SJSA1 (cell line): ENCODE measurements around the gene TXNDC16. TPM values are rescaled to one million over a fixed set of nuclear protein-coding genes. Genes with fewer than 3 reads are reported as not detected.
"Not testable (repeated sequence)": the region's sequence is repeated elsewhere in the genome, so short reads cannot be mapped to it uniquely, and the experiment has no call there.

Source experiments
- DNase-seq, 2 experiments: peaks; one replicate each; pipeline ENCODE4 v3.0.0-alpha.2; 2015 to 2020; ENCODE audit warnings: low spot score in 2 of 2, low read depth in 1 of 2
- H3K27ac ChIP-seq: fragments of 250-450 bp; sonication (Bioruptor Pico); 2 replicates; pipeline ENCODE4 v1.5.1; 2020; ENCODE audit warnings: mild to moderate bottlenecking, moderate library complexity
- H3K27me3 ChIP-seq: fragments of 250-450 bp; sonication (Bioruptor Pico); replicated peaks from 2 replicates; pipeline ENCODE4 v1.5.1; 2020; ENCODE audit warnings: mild to moderate bottlenecking, moderate library complexity
- H3K36me3 ChIP-seq: fragments of 250-450 bp; sonication (Bioruptor Pico); 2 replicates; pipeline ENCODE4 v1.5.1; 2020; ENCODE audit warnings: mild to moderate bottlenecking
- H3K4me1 ChIP-seq: fragments of 250-450 bp; sonication (Bioruptor Pico); replicated peaks from 2 replicates; pipeline ENCODE4 v1.6.1; 2021; ENCODE audit warnings: mild to moderate bottlenecking
- H3K4me3 ChIP-seq: fragments of 250-450 bp; sonication (Bioruptor Pico); 2 replicates; pipeline ENCODE4 v1.5.1; 2020; ENCODE audit warnings: mild to moderate bottlenecking
- H3K9me3 ChIP-seq: fragments of 250-450 bp; sonication (Bioruptor Pico); replicated peaks from 2 replicates; pipeline ENCODE4 v1.5.1; 2020; ENCODE audit warnings: mild to moderate bottlenecking
- total RNA-seq: library from RNA; depleted of rRNA; stranded (reverse); fragments of >200 nt; shearing (Covaris generic); gene quantifications from 2 replicates; pipeline ENCODE4 v1.2.3, GENCODE V29; 2014

The TXNDC16 gene
- total RNA-seq, 1 experiment from 2014 or later, result 7.7 TPM

- H3K27ac ChIP-seq, result no peak overlapping the region
- H3K4me3 ChIP-seq, result no peak overlapping the region
- no peaks in the 10 kb centered on the region for H3K36me3 ChIP-seq
- no peak for DNase-seq
- H3K4me1 ChIP-seq, result no peaks in the 10 kb centered on the region
- no peaks in the 10 kb centered on the region for H3K27me3 ChIP-seq
- no peaks in the 10 kb centered on the region for H3K9me3 ChIP-seq
These were observed 38.1 kb downstream of the TXNDC16 start for GRCh38 chr14:52514046-52514811.

- Histone ChIP-seq H3K9me3 (no peaks in the 10 kb centered on the region), H3K36me3 (no peaks in the 10 kb centered on the region), H3K4me3 (no peak overlapping the region), H3K27ac (no peak overlapping the region), H3K27me3 (no peaks in the 10 kb centered on the region), H3K4me1 (no peaks in the 10 kb centered on the region)
- no peak for DNase-seq
These were observed 39.1 kb downstream of the TXNDC16 start for GRCh38 chr14:52513249-52513648.

DNA sequence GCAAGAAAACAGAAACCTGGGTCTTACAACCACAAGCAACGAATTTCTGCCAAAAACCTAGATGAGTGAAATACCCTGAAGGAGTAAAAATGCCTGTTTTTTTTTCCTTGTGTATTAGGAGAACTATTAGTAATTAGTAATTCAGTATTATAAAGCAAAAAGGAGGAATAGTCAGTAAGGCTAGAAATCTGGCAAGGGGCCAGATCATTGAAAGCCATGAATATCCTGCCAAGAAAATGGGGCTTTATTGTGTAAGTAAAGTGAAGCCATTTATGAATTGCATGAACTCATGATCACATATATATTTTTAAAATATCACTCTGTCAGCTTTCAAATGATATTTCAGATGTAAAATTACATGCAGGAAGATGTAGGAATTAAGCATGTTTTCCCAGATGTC is 57.9 kb downstream of the TXNDC16 start:
- no peaks in the 10 kb centered on the region for H3K36me3 ChIP-seq
- no peaks in the 10 kb centered on the region; the same call in 1 of the 2 replicates for H3K9me3 ChIP-seq
- no peak overlapping the region for H3K4me3 ChIP-seq
- H3K4me1 ChIP-seq, result no peaks in the 10 kb centered on the region
- DNase-seq, result no peak
- H3K27ac ChIP-seq, result no peak overlapping the region
- H3K27me3 ChIP-seq, result no peaks in the 10 kb centered on the region

GRCh38 chr14:52485350-52485960 is 66.8 kb downstream of the TXNDC16 start:
- Histone ChIP-seq H3K9me3 (no peaks in the 10 kb centered on the region), H3K4me3 (no peak overlapping the region), H3K36me3 (no peaks in the 10 kb centered on the region), H3K27me3 (no peaks in the 10 kb centered on the region), H3K27ac (no peak overlapping the region), H3K4me1 (peaks cover 11% of the 10 kb centered on the region)
- DNase-seq, result no peak

DNA sequence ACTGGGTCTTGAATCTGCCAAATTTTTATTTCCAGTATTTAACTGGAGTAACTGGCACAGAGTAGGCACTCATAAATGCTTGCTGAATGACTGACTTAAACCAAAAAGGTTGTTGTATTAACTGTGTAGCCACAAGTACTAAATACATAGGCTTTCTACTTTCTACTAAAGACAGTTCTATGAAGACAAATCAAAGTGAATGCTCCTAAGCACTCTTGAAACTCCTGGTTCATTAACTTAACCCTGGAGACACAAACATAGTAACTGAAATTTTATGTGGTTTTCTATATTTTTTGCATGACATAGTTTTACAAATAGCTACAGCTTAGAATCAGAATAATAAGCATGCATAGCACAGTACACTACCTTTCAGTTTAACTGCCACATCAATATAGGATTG is 70.4 kb downstream of the TXNDC16 start:
- Histone ChIP-seq H3K27me3 (no peaks in the 10 kb centered on the region), H3K4me3 (no peak overlapping the region), H3K4me1 (peaks cover 11% of the 10 kb centered on the region), H3K27ac (no peak overlapping the region), H3K9me3 (no peaks in the 10 kb centered on the region), H3K36me3 (no peaks in the 10 kb centered on the region)
- DNase-seq, result no peak

DNA sequence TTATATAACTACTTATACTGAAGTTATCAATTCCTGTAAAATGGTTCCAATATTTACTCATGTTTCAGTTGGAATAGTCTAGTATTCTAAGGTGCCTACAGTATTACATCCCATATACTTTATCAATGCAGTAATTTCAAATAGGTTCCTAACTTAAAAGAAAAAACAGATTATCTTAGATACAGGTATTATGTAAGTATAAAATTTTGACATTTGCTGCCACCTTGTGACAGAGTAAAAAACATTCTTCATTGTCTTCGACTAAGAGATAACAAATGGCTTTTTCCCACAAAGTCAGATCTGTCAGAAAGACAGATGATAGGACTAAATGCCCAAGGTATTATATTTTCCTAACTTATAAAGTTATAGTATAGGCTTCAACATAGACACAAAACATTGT is 78.7 kb downstream of the TXNDC16 start:
- Histone ChIP-seq H3K27me3 (no peaks in the 10 kb centered on the region), H3K4me1 (no peaks in the 10 kb centered on the region), H3K27ac (no peak overlapping the region), H3K4me3 (no peak overlapping the region), H3K9me3 (no peaks in the 10 kb centered on the region), H3K36me3 (no peaks in the 10 kb centered on the region)
- peak in 1 of 2 experiments; percentile 20 for DNase-seq

DNA sequence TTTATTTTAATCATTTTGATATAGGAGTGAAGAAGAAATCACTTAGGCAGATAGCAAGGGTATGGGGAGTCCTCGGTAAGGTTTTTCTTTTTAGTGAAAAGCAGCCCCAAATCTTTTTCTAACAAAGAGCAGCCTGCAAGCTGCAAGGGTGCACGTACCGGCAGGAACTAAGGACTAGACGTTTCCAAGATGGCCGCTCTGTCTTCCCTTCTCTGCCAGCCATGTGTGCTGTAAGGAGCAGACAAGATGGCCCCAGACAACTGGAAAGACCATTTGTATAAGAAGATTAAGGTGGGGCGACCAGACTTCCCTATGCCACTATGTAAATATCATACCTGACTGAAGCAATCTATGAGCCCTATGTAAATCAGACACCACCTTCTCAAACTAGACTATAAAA is 79.6 kb downstream of the TXNDC16 start:
- Histone ChIP-seq H3K4me1 (no peaks in the 10 kb centered on the region), H3K36me3 (no peaks in the 10 kb centered on the region), H3K27me3 (no peaks in the 10 kb centered on the region), H3K4me3 (no peak overlapping the region), H3K9me3 (no peaks in the 10 kb centered on the region), H3K27ac (no peak overlapping the region)
- no peak for DNase-seq

DNA sequence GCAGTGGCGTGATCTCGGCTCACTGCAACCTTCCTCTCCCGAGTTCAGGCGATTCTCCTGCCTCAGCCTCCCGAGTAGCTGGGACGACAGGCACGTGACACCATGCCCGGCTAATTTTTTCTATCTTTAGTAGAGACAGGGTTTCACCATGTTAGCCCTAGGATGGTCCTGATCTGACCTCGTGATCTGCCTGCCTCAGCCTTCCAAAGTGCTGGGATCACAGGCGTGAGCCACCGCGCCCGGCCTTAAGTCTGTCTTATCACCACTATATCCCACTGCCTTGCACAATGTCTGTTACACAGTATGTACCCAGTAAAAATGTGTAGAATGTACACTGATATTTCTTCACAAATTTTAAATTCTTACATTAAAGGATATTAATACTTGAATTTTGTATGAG is 80.1 kb downstream of the TXNDC16 start:
- H3K27me3 ChIP-seq, H3K4me3 ChIP-seq, H3K27ac ChIP-seq, H3K36me3 ChIP-seq, DNase-seq, H3K4me1 ChIP-seq, H3K9me3 ChIP-seq: not testable (repeated sequence)

DNA sequence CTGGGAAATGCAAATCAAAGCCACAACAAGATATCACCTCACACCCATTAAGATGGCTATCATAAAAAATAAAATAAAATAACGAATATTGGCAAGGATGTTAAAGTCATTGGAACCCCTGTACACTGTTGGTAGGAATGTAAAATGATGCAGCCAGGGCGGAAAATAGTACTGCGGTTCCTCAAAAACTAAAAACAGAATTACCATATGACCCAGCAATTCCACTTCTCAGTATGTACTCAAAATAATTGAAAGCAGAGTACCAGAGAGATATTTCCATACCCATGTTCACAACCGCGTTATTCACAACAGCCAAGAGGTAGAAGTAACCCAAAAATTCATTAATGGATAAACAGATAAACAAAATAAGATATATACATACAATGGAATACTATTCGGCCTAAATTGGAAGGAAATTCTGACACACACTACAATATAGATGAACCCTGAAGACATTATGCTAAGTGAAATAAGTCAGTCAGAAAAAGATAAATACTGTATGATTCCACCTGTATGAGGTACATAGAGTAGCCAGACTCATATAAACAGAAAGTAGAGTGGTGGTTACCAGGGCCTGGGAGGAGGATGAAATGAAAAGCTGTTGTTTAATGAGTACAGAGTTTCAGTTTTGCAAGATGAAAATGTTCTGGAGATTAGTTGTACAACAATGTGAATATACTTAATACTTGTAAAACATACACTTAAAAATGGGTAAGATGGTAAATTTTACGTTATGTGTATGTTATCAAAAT is 84.6 kb downstream of the TXNDC16 start:
- Histone ChIP-seq H3K36me3 (no peaks in the 10 kb centered on the region), H3K27ac (no peak overlapping the region), H3K4me3 (no peak overlapping the region), H3K9me3 (no peaks in the 10 kb centered on the region), H3K27me3 (no peaks in the 10 kb centered on the region), H3K4me1 (no peaks in the 10 kb centered on the region)
- DNase-seq, result no peak

- Histone ChIP-seq H3K27me3 (no peaks in the 10 kb centered on the region), H3K27ac (no peak overlapping the region), H3K36me3 (no peaks in the 10 kb centered on the region), H3K4me3 (no peak overlapping the region), H3K4me1 (no peaks in the 10 kb centered on the region; the same call in 1 of the 2 replicates), H3K9me3 (no peaks in the 10 kb centered on the region)
- DNase-seq, result no peak
These were observed 88.1 kb downstream of the TXNDC16 start for GRCh38 chr14:52464175-52464574.

- DNase-seq, result no peak
- Histone ChIP-seq H3K4me1 (peaks cover 8% of the 10 kb centered on the region), H3K36me3 (no peaks in the 10 kb centered on the region), H3K27me3 (no peaks in the 10 kb centered on the region), H3K9me3 (no peaks in the 10 kb centered on the region), H3K27ac (no peak overlapping the region), H3K4me3 (no peak overlapping the region)
These were observed 88.9 kb downstream of the TXNDC16 start for GRCh38 chr14:52463375-52463774.

DNA sequence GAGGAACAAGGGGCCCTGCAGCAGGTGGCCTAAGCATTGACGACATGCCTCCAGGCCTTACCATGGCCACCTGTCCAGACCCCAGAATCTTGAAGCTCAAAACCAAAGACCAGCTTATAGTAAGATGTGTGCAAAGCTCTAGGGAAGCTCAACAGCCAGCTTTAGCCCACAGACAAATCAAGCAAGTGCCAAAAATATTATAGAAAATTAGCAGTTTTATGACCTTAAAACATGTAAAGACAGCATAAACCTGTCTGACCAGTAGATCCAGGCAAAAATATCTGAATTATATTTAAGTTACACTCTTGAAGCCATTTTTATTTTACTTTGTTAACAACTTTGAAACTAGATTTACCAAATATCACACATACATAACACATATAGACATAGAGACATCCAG is 90.6 kb downstream of the TXNDC16 start:
- DNase-seq, result no peak
- H3K9me3 ChIP-seq, result no peaks in the 10 kb centered on the region
- H3K4me3 ChIP-seq, result no peak overlapping the region
- peaks cover 16% of the 10 kb centered on the region for H3K4me1 ChIP-seq
- no peak overlapping the region for H3K27ac ChIP-seq
- no peaks in the 10 kb centered on the region for H3K27me3 ChIP-seq
- no peaks in the 10 kb centered on the region for H3K36me3 ChIP-seq

DNA sequence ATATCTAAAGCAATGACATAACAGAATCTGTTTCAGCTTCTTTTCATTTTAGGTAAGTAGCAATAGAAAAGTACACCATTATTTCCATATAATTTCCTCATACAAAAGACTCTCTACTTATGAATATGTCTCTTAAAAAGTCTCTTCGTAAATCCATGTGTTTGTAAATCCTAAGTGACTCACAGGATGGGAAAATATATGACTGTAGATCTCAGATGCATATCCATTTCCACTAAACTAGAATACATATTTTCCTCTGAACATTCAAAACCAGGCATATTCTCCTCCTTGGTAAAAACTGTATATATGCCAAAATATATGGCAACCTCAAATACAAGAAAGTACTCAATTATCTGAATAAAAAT is 93.6 kb downstream of the TXNDC16 start:
- Histone ChIP-seq H3K9me3 (no peaks in the 10 kb centered on the region), H3K36me3 (no peaks in the 10 kb centered on the region), H3K27me3 (no peaks in the 10 kb centered on the region), H3K4me1 (peaks cover 30% of the 10 kb centered on the region), H3K27ac (peak overlapping the region; percentile 71), H3K4me3 (no peak overlapping the region)
- no peak for DNase-seq

GRCh38 chr14:52457411-52457810 is 94.9 kb downstream of the TXNDC16 start:
- no peaks in the 10 kb centered on the region for H3K27me3 ChIP-seq
- H3K36me3 ChIP-seq, result no peaks in the 10 kb centered on the region
- DNase-seq, result no peak
- H3K4me3 ChIP-seq, result no peak overlapping the region
- H3K9me3 ChIP-seq, result no peaks in the 10 kb centered on the region
- no peak overlapping the region for H3K27ac ChIP-seq
- peaks cover 30% of the 10 kb centered on the region for H3K4me1 ChIP-seq
